SU-DHL-6 (cell line): ENCODE measurements around the gene NDNF.

Experiments used
- CTCF ChIP-seq: fragments of 200-600 bp; sonication (generic); IDR thresholded peaks from one replicate; pipeline ENCODE4 v1.5.1; 2017; ENCODE audit warnings: antibody characterized with exemption, mild to moderate bottlenecking, low read length, moderate library complexity; ENCODE audit not compliant: insufficient read depth, poor library complexity, severe bottlenecking
- EZH2phosphoT487 ChIP-seq: fragments of 200-600 bp; sonication (generic), shearing (Covaris generic); conservative IDR thresholded peaks from 2 replicates; pipeline ENCODE4 v1.6.1; 2018; ENCODE audit warnings: mild to moderate bottlenecking, antibody characterized with exemption, low read length, moderate library complexity, mixed read lengths

GRCh38 chr4:120995266-120996010 lies 76.9 kb downstream of the NDNF start:
- TF ChIP-seq CTCF (no peak), EZH2phosphoT487 (no peak)
